GM12864 (cell line): ENCODE results near the gene GNPTG.

Experiments used
- DNase-seq: peaks from one replicate; pipeline ENCODE4 v3.0.0-alpha.2; 2011; ENCODE audit warnings: low read depth
- H3K4me3 ChIP-seq: 2 replicates; pipeline ENCODE4 v1.5.1; 2011; ENCODE audit warnings: mild to moderate bottlenecking, low read depth, low read length, control low read depth
- TF ChIP-seq, protein P1 (sequence below): IDR thresholded peaks from 2 replicates; pipeline ENCODE4 v1.5.1; 2011; ENCODE audit warnings: low read depth, mild to moderate bottlenecking, moderate library complexity, low read length, control low read depth, inconsistent platforms; ENCODE audit errors: missing control alignments

The GNPTG gene

DNA sequence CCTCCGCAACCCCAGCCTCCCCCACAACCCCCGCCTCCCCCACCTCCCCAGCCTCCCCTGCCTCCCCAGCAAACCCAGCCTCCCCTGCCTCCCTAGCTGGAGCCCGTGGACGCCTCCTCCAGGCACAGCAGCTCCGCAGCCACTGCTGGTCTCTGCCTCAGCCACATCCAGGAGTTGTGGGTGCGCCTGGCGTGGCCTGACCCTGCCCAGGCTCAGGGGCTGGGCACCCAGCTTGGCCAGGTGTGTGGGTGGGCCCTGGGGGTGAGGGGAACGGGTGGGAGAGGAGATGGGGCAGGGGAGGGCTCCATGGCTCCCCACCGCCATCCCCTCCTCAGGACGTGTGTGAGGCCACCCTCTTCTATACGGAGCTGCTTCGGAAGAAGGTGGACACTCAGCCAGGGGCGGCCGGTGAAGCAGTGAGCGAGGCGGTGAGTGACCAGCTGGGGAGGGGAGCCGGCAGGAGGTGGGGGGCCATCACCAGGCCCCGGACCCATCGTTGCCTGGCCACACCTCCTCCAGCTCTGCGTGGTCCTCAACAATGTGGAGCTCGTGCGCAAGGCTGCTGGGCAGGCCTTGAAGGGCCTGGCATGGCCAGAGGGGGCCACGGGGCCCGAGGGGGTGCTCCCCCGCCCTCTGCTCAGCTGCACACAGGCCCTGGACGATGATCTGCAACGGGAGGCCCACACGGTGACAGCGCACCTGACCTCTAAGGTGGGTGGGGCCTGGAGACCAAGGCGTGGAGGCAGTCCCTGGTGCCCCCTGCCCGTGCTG, 5.9 kb upstream of the GNPTG start:
- DNase-seq = no peak
- TF ChIP-seq, protein P1, sequence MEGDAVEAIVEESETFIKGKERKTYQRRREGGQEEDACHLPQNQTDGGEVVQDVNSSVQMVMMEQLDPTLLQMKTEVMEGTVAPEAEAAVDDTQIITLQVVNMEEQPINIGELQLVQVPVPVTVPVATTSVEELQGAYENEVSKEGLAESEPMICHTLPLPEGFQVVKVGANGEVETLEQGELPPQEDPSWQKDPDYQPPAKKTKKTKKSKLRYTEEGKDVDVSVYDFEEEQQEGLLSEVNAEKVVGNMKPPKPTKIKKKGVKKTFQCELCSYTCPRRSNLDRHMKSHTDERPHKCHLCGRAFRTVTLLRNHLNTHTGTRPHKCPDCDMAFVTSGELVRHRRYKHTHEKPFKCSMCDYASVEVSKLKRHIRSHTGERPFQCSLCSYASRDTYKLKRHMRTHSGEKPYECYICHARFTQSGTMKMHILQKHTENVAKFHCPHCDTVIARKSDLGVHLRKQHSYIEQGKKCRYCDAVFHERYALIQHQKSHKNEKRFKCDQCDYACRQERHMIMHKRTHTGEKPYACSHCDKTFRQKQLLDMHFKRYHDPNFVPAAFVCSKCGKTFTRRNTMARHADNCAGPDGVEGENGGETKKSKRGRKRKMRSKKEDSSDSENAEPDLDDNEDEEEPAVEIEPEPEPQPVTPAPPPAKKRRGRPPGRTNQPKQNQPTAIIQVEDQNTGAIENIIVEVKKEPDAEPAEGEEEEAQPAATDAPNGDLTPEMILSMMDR = no peak
- H3K4me3 ChIP-seq = no peak overlapping the region

DNA sequence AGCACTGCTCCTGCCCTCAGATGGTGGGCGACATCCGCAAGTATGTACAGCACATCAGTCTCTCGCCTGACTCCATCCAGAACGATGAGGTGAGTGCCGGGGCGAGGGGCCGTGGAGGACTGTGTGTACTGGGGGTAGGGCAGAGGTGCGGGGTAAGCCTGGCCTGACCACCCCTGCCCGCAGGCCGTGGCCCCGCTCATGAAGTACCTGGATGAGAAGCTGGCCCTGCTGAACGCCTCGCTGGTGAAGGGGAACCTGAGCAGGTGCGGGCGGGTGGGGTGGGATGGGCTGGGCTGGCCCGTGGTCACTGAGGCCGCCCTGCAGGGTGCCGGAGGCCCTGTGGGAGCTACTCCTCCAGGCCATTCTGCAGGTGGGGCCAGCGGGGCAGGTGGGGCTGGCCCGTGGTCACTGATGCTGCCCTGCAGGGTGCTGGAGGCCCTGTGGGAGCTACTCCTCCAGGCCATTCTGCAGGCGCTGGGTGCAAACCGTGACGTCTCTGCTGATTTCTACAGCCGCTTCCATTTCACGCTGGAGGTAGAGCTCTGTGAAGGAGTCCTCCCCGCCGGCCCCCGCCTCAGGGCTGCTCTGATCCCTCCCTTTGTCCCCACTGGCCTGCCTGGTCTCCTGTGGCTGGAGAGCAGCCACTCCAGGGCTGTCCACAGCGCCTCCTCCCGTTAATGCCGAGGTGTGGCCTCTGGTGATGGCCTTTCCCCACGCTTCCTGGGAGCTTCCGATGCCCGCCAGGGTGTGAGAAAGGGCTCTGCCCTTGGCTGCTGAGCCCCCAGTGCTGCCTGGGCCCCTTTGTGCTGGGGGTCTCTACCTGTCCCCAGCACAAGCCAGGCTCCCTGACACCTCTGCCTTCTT, 5.1 kb upstream of the GNPTG start:
- no peak overlapping the region for H3K4me3 ChIP-seq
- DNase-seq = no peak
- TF ChIP-seq, protein P1 = no peak

DNA sequence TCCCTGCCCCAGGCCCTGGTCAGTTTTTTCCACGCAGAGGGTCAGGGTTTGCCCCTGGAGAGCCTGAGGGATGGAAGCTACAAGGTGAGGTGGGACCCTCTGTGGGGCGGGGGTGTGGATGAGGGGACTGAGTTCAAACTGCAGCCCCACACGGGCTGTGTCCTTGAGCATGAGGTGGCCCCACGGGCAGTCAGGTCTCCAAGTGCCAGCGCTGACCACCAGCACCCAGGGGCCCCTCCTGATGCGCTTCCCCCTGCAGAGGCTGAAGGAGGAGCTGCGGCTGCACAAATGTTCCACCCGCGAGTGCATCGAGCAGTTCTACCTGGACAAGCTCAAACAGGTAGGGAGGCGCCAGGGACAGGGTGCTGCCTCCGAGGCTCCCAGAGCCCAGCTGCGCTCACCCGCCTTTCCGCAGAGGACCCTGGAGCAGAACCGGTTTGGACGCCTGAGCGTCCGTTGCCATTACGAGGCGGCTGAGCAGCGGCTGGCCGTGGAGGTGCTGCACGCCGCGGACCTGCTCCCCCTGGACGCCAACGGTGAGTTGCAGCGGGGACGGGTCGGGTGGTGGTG, 4.4 kb upstream of the GNPTG start:
- H3K4me3 ChIP-seq = no peak overlapping the region
- TF ChIP-seq, protein P1 = no peak

DNA sequence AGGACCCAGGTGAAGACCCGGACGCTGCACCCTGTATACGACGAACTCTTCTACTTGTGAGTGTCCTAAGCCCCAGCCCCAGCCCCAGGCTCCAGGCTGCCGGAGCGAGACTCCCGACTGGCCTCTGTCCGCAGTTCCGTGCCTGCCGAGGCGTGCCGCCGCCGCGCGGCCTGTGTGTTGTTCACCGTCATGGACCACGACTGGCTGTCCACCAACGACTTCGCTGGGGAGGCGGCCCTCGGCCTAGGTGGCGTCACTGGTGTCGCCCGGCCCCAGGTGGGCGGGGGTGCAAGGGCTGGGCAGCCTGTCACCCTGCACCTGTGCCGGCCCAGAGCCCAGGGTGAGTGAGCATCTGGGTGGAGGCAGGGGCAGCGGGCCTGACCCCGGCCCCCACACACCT, 3.8 kb upstream of the GNPTG start:
- TF ChIP-seq, protein P1 = no peak
- DNase-seq = no peak
- H3K4me3 ChIP-seq = no peak overlapping the region

More for the DNA sequence above, 4.4 kb upstream of the GNPTG start:
- no peak for DNase-seq

- DNase-seq = no peak
- TF ChIP-seq, protein P1 = no peak
- no peak overlapping the region for H3K4me3 ChIP-seq
Measured at GRCh38 chr16:1348441-1348840, 3.3 kb upstream of the GNPTG start.

DNA sequence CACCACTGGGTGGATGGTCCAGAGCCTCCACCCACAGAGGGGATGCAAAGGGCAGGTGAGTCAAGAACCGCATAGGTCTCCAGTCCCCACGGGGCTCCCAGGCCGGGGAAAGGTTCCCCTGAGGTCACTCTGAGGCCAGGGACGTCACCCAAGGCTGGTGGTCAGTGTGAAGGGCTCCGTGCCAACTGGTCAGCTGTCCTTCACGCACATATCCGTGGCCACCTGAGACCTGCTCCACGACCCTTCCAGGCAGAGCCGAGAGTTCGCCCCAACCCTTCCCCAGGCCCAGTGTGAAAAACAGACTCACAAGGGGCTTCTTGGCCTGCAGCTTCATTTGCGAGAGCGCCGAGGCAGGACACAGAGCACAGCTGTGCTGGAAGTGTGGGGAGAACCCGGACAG, 2.8 kb upstream of the GNPTG start:
- DNase-seq = no peak
- no peak overlapping the region for H3K4me3 ChIP-seq
- TF ChIP-seq, protein P1 = no peak
